HG02884 (cell line): ENCODE data around the gene ZNF488.

ENCODE experiments used
- ATAC-seq: cut with Tn5 transposase; IDR thresholded peaks from one replicate; pipeline ENCODE4 v1.9.1; 2021; ENCODE audit warnings: mild to moderate bottlenecking, moderate library complexity; ENCODE audit not compliant: unreplicated experiment

Gene ZNF488

DNA sequence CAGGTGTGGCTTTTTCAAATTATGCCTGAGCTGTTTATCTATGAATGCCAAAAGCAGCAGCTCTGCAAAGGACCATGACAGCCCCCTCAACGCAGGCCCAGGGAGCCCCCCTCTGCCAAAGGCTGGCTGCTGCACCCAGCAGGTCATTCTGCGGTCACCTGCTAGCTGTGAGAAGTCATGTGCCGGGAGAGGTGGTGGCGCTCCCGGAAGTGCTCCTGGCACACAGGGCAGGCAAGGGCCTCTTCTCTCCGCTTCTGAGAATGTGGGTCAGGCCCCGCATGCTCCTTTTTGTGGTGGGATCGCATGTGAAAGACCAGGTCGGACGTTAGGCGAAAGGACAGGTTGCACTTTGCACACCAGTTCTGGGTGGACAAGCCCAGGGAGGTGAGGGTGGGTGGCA lies 16.4 kb downstream of the ZNF488 start:
- ATAC-seq: no peak

GRCh38 chr10:47366731-47367460 lies 17.2 kb downstream of the ZNF488 start:
- no peak for ATAC-seq

DNA sequence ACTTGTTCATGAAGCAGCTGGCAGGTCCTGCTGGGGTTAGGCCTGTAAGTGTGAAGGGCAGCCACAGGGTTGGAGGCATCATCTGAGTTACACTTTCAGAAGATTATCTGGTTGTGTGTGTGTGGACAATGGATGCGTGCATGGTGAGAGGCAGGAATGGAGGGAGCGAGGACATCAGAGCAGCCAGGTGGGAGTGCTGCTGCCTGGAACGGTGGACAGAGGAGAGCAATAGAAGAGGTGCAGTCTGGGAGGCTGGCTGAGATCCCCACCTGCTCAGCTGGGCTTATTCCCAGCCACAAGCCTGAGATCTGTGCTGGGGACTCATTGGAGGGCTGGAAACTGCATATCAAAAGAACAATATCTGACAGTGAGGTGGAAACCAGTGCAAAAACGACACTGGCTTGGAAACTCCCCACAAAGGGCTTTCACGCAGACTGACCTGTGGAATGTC lies 17.9 kb downstream of the ZNF488 start:
- ATAC-seq: no peak

GRCh38 chr10:47365431-47366180 lies 18.5 kb downstream of the ZNF488 start:
- no peak for ATAC-seq

DNA sequence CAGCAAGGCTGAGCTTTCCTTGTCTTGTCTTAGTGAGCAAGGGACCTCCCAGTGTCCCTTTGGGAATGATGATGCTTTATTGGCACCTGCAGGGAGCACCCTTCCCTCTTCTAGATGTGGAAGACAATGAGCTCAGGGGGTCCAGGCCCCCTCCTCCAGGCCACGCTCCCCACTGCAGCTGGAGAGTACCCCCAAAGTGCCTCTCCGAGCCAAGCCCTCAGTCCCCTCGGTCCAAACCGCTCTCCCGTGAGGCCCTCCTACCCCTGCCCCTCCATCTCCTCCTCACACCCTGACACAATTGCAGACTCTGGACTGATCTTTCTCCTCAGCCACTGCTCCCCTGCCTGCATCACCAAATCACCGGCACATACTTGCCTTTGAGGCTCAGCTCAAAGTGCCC lies 19.2 kb downstream of the ZNF488 start:
- no peak for ATAC-seq

DNA sequence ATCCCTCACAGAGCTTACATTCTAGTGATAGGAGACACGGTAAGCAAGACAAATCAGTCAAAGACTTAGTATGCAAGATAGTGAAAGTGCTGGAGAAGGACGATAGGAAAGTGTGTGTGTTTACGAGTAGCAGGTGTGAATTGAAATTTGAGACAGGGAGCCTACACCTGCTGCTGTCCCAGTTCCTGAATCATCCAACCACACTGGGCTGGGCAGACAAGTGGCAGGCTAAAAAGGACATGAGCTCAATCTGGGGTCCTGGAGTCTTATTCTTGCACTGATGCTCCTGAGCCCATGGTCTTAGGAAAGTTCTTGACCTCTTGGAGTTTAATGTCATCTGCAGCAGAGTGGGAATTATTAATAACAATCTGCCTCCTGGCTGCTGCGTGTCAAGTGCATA lies 19.7 kb downstream of the ZNF488 start:
- ATAC-seq: no peak

DNA sequence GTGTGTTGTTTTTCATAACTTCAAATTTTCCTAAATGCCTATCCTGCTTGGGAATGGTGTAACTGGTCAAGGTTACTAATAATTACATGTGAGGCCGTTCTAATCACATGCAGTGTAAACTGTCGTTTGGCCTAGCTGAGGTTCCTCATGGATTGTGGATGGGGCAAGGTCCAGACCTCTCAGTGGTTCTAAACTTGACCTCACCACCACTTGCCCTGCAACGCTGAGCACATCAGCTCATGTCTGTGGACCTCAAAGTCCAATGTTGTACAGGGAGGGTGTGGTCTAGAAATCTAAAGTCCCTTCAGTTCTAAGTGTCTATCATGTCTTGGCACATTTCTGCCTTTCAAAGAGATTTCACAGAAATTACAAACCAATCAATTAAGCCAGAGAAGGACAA lies 20.3 kb downstream of the ZNF488 start:
- no peak for ATAC-seq

- no peak for ATAC-seq
Observed at GRCh38 chr10:47362199-47362598, 21.9 kb downstream of the ZNF488 start.

DNA sequence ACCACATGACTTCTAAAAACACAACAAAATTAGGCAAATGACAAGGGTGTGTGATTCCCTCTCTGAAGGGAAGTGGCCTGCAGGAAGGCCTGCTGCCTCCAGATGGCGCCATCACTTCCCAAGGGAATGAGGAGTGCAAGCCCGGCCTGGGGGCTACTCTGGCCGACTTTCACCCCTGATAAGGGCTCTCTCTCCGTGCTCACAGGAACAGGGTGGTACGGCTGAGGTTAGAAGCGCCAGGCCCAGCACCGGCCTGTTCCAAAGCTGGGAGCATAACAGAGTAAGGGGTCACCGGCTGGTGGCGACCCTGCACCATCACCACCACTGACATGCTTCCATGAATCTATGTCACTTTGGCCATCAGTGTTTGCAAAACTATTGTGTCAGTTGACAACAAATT lies 22.8 kb downstream of the ZNF488 start:
- no peak for ATAC-seq

DNA sequence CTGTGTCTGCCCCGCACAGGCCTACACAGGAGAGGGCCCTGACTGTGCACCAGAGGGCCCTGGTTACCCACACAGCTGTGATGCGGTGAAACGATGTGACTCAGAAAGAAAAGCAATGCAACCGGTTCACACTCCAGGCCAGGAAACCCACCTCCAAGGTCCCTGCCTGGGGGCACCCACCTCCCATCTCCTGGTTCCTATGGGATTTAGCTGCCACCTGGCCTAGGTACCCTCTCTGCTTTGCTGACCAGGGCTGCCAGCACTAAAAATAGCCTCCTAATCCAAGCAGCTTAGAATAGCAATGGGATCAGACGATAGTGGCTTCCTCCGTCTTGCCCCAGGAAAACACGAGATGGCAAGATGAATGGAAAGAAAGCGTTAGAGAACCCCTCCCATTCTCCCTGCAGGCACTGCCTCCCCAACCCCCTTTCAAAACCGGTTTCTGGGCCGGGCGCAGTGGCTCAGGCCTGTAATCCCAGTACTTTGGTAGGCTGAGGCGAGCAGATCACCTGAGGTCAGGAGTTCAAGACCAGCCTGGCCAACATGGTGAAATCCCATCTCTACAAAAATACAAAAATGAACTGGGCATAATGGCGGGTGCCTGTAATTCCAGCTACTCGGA lies 23.6 kb downstream of the ZNF488 start:
- ATAC-seq: no peak

- no peak for ATAC-seq
Observed at GRCh38 chr10:47359626-47360418, 24.3 kb downstream of the ZNF488 start.

GRCh38 chr10:47359101-47359500 lies 25.0 kb downstream of the ZNF488 start:
- no peak for ATAC-seq

DNA sequence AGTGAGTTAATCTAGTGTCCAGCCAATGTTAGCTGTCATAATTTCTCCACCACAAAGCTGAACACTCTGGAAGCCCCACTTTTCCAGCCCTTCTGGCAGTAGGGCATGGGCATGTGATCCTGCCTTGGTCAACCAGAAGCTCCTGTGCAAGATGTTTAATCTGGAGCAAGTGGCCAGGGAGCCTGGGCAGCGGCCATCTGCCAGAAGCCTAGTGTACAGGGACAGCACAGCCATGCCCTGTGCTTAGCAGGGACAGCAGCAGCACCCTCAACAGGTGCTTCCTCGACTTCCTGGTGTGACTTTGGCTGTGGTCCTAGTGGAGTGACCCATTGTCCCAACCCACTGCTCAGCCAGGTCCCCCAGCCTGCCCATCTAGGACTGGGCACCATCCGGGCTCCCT lies 25.6 kb downstream of the ZNF488 start:
- no peak for ATAC-seq

GRCh38 chr10:47357911-47358310 lies 26.2 kb downstream of the ZNF488 start:
- ATAC-seq: no peak

DNA sequence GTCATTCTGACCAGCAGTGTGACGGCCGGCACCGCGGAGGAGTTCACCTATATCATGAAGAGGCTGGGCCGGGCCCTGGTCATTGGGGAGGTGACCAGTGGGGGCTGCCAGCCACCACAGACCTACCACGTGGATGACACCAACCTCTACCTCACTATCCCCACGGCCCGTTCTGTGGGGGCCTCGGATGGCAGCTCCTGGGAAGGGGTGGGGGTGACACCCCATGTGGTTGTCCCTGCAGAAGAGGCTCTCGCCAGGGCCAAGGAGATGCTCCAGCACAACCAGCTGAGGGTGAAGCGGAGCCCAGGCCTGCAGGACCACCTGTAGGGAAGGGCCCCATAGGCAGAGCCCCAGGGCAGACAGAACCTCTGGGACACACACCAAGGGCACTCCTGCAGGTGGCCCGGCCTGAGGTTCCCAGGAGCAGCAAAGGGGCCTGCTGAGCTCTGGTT lies 26.9 kb downstream of the ZNF488 start:
- no peak for ATAC-seq

DNA sequence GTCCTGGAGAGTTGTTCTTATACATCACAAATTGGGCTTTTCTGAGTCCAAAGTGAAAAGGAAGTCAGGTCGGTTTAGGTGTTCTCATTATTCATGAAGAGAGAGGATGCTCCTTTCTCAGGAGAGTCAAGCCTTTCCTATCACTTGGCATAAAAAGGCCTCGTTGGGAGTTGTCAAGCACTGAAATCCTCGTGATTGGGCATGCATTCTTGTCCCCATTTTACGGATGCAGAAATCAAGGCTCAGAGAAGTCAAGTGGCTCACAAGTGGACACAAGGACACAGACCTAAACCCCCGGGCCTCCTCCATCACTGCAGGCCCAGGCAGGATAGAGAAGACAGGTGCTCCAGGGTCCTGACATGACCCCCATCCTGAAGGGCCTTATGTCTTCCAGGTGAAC lies 27.4 kb downstream of the ZNF488 start:
- no peak for ATAC-seq

- ATAC-seq: no peak
Observed at GRCh38 chr10:47354900-47355299, 29.2 kb downstream of the ZNF488 start.

DNA sequence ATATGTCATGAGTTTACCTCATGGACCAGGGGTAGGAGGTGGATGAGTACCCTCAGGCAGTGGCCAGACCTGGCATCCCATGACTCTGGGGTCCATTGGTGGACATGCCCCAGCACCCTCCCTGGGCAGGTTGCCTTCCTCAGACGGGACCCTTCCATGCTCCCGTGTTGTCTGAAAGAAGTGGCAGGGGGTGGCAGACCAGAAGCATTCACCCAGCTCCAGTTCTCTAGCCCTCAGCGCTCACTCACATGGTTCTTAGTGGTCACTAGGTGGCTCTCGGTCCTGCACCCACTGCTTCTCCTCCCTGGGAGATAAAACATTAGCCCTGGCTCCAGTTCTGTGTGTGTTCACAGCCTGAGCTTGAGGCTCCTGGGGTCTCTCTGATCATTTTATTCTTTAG lies 29.9 kb downstream of the ZNF488 start:
- ATAC-seq: no peak

DNA sequence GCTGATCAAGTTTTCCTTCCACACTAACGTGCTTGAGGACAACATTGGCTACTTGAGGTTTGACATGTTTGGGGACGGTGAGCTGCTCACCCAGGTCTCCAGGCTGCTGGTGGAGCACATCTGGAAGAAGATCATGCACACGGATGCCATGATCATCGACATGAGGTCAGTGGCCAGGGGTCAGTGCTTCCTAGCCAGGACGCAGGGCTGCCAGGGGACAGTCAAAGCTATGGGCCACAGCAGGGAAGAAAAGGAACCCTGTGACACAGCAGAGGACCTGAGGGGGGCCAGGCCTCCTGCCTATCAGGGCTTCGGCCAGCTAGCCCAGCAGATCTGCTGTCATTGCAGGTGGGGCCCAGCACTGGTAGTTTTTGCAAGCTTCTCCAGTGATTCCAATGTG lies 30.7 kb downstream of the ZNF488 start:
- ATAC-seq: no peak

- ATAC-seq: no peak
Observed at GRCh38 chr10:47351899-47352815, 31.9 kb downstream of the ZNF488 start.
